ENCODE measurements around the gene LYZ.

Gene LYZ

GRCh38 chr12:69331909-69332684, 16.1 kb upstream of the LYZ start:
- no peak for TF ChIP-seq CTCF (IDR thresholded peaks at IDR 0.05; ENCODE audit: extremely low read depth, insufficient read depth, missing control alignments)
- in situ Hi-C loops (cut with MboI; ENCODE audit: low pct_unique_long_range_greater_than_20kb, low sequenced_read_pairs, unreplicated experiment), result no loop called here
- DNase-seq (ENCODE audit: low spot score), result no peak

GRCh38 chr12:69332815-69333358, 15.3 kb upstream of the LYZ start:
- no peak for TF ChIP-seq CTCF (IDR thresholded peaks at IDR 0.05; ENCODE audit: extremely low read depth, insufficient read depth, missing control alignments)
- DNase-seq (ENCODE audit: low spot score), result no peak
- in situ Hi-C loops (cut with MboI; ENCODE audit: low pct_unique_long_range_greater_than_20kb, low sequenced_read_pairs, unreplicated experiment), result no loop called here

GRCh38 chr12:69334158-69334557, 14.0 kb upstream of the LYZ start:
- in situ Hi-C loops (cut with MboI; ENCODE audit: low pct_unique_long_range_greater_than_20kb, low sequenced_read_pairs, unreplicated experiment), result no loop called here
- no peak for TF ChIP-seq CTCF (IDR thresholded peaks at IDR 0.05; ENCODE audit: extremely low read depth, insufficient read depth, missing control alignments)
- no peak for DNase-seq (ENCODE audit: low spot score)

- no peak for DNase-seq (ENCODE audit: low spot score)
- TF ChIP-seq CTCF (IDR thresholded peaks at IDR 0.05; ENCODE audit: extremely low read depth, insufficient read depth, missing control alignments), result no peak
- in situ Hi-C loops (cut with MboI; ENCODE audit: low pct_unique_long_range_greater_than_20kb, low sequenced_read_pairs, unreplicated experiment), result no loop called here
These were observed 10.7 kb upstream of the LYZ start for GRCh38 chr12:69337311-69338090.

- no peak for DNase-seq (ENCODE audit: low spot score)
- in situ Hi-C loops (cut with MboI; ENCODE audit: low pct_unique_long_range_greater_than_20kb, low sequenced_read_pairs, unreplicated experiment), result no loop called here
- TF ChIP-seq CTCF (IDR thresholded peaks at IDR 0.05; ENCODE audit: extremely low read depth, insufficient read depth, missing control alignments), result no peak
These were observed 9.9 kb upstream of the LYZ start for GRCh38 chr12:69338120-69338859.

- in situ Hi-C loops (cut with MboI; ENCODE audit: low pct_unique_long_range_greater_than_20kb, low sequenced_read_pairs, unreplicated experiment), result no loop called here
- TF ChIP-seq CTCF (IDR thresholded peaks at IDR 0.05; ENCODE audit: extremely low read depth, insufficient read depth, missing control alignments), result no peak
- no peak for DNase-seq (ENCODE audit: low spot score)
These were observed 9.2 kb upstream of the LYZ start for GRCh38 chr12:69338936-69339335.

All from GM13977 (cell line).